ENCODE measurements around the gene FARS2. TPM values are rescaled to one million over a fixed set of nuclear protein-coding genes. Genes with fewer than 3 reads are reported as not detected.
A peak's percentile ranks its signal among the peaks of the same experiment; 100 is the strongest.

The FARS2 gene
- polyA plus RNA-seq, 10 donors: 9.2 to 14.0 (median 11.9) TPM

DNA sequence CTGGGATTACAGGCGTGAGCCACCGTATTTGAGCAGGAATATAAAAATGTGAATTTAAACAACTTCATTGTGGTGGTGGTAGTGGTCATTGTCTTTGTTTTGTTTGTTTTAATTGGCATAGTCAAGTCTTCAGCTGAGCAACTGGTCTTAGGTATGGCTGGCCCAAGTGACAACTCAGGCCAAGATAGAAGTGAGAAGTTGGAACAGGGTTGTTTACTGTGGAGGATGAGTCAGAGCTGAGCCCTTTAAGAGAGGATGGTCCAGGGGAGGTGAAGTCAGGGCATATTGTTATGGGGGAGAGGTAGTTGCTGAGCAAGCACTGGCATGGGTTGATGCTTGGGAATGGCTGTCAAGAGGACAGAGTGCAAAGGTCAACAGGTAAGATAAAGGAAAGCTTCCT lies 308.2 kb downstream of the FARS2 start:
- no peak for DNase-seq

DNA sequence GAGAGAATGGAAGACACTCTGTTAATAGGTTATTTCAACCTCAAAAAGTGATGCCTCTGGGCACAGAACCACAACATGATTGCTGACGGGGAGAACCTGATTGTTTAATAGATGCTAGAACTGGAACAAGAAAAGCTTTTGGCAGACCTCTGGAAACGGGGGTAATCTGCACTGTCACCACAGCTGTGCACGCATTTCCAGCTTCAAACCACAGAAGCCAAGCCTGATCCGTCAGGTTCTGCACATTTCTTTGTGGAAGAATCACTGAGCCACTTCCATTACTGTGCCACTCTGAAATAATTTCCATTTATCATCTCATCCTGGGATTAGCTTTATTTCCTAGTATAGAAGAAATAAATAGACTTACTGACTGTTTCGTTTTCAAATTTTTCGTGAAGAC lies 309.3 kb downstream of the FARS2 start:
- no peak for DNase-seq

DNA sequence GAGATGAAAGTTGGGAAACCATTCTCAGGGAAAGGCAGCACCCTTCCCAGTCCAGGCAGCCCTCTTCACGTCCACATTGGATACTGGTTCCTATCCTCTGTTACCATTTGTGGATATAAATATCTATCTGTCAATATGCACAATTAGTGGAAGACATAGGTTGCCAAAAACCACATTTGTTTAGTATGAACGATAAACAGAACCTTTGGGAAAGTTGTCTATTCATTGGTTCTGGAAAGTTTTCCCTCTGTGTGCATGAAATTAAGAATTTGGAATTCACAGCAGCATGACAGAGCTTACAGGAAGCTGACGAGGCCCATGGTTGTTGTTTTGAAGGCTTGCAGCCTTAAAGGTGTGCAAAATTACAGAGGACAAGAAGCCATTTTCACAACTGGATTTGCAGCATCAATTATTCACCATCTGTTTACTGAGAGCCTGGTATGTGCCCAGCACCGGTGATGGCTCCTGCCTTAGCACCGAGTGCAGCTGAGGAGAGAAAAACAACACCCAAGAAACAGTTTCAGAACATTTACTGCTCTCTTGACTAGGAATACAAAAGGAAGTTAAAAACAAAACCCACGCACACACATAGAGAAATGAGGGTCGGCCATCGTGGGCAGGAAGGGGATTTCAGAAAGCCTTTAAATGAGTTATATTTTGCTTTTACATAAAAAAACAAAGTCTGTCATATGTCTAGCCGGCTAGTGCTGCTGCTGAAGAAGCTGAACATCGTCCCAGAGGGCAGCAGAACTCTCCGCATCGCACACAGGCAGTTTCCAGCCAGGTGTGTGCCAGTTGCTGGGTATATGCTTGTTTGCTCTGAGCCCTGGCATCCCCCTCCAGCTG lies 319.6 kb downstream of the FARS2 start:
- DNase-seq: peak in 1 of 3 donors; percentile 5

DNA sequence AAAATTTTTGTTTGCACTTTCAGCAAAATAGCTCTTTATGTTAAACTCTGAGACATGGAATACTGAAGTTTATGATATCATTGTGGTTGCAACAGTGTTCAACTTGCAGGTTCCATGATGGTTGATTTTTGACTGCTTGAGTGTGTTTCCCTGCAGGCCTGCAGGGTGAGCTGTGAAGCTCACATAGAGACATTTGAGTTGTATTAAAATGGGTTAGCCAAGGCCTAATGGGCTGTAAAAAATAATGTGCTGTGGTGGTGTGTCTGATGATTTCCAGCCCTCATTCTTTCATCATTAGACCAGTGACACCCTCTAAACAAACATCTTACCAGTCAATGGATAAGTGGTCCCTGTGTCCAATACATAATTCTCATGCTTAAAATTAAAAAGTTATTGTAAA lies 321.4 kb downstream of the FARS2 start:
- no peak for DNase-seq

DNA sequence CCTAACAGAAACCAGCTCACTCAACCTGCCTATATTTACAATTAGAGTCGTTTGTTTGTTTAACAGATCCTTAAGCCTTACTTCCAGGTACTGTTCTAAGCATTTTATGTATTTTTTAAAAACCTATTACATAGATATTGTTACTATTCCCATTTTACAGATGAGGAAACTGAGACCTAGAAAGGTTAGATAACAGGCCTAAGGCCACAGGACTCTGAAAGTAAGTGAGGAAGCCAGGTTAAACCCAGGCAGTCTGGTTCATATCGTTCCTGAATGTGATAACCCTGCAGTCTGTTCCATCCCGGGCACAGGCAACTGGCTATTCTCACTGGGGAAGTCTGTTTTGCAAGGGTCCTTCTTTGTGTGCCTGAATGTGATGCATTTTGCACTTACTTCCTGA lies 322.2 kb downstream of the FARS2 start:
- no peak for DNase-seq

DNA sequence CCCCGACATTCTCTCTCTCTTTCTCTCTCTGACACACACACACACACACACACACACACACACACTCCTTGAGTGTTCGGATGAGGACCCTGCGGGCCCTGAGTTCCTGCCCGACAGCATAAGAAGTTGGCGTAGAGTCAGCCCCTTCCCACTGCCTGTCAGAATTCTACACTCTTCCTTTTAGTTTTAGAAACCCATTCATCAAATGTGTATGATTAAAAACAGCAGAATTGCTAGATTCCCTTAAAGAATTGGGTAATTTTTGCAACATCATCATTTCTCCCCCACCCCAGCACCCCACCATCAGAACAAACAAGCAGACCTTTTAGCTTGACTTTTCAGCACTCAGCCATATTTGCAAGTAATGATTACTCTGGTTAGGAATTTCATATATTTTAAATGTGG lies 322.8 kb downstream of the FARS2 start:
- DNase-seq: peak; percentile 24 to 80 (median 69)

DNA sequence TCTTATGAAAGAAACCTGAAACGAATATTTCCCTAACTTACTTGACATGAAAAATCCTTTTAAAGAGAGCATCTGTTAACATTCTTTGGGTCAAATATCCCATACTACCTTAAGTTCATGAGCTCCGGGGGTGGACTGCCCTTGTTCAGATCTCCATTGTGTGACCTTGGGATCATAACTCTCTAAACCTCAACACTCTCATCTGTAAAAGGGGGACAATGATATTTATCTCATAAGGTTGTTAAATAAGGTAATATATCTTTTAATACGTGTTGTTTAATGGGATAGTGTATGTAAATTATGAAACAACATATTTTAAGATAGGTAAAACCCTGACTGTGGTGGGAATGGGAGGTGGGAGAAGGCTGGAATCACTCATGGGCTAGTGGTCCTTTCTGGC lies 326.3 kb downstream of the FARS2 start:
- no peak for DNase-seq

DNA sequence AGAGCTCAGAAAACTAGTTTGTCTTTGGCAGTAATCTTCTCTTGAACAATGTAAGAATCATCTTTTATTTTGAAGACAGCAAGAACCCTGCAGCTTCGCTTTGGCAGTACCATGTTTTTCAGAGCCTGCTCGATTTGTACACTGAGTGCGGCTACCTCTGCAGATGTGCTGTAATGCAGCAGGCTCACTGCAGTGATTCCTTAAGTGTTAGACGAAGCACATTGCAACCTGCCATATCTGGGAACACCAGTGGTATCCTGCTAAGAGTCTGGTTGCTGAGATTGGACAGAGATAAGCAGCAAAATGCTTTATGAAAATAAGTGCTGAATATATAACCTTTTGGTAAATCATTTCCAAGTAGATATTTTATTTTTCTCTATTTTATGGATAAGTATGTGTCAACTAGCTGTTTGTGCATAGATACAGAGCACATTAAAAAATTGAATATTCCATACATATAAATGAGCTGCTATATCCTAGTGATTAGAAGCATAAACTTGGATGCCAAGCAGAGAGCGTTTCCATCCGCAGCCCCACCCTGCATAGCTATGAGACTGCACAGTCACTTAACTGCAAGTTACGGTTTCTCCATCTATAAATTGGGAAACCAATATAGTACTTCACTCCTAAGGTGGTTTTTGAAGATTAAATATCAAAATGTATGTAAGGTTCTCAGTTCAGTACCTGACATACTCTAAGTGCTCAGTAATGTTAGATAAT lies 328.3 kb downstream of the FARS2 start:
- DNase-seq: no peak

DNA sequence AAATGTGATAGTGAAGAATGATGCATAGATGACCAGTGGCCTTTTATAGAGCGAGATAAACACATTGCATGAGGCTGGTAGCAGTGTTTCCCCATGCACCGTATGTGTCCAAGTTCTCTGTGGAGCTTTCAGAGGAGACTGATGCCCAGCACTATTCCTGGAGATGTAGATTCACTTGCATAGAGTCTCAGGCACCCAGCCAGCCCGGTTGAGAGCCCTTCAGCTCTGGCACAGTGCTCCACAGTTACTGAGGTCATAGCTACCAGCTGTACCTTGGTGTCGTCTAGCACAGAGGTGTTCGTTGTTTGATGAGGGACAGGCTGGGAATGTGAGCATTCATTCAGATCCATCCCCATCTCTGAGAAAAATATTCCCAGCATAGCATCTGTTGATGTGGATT lies 328.9 kb downstream of the FARS2 start:
- no peak for DNase-seq

DNA sequence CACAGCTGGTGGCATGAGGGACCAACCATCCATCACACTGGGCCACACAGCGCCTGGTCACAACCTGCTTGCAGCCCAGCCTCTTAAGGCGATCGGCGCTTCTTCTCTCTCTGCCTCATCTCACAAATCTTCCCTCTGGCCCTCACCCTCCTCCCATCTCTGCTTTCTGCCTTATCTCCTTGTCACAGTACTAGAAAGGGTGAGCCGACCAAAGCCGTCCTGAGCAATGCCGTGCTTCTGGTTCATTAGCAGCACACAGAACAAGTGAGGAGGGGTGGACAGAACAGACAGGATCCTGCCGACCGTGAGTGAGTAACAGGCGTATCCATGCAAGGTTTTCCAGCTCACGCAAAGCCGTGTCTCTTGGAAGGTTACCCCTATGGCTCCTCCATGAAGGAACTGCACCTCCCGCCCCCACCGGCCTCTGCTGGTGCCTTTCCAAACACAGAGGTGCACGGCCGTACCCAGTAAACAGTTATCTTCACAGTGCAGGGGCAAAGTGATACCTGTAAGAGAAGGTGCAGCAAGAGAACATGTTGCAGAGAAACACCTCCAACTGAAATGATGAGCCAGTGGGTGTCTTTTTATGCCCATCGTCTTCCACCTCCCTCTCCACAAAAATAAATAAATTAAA lies 331.7 kb downstream of the FARS2 start:
- DNase-seq: no peak

DNA sequence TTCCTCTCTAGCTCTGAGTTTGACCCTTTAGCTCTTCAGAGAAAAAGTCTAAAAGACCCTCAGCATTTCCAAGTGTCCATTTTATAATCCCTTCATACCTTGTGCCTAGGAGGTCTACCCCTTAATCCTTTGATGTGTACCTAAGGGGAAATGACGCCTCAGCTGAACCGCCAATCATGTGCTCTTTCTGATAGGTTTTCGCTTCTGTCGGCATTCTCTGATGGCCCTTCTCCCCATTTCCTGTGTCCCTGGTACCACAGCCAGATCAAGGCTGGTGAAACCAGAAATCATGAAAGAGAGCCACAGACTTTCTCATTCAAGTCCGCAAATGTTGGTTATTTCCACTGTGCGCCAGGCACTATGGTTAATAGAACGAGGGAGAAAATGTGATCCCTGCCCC lies 333.9 kb downstream of the FARS2 start:
- no peak for DNase-seq

DNA sequence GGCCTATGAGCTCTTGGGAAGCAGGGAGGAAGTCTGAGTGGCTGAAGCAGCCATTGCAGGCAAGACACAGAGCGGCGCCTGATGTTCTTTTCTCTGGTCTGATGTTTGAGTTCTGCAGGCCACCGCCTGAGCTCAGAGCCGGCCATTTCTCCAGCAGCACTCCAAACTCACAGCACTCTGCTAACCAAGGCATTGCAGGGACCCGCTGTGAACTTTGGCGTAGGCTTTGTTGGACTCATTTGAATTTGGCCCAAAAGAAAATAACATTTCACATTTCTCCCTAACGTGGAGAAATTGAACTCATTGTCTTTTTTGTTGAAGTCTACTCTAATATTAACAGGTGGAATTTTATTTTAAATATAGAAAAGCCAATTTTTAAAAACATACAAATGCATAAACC lies 336.1 kb downstream of the FARS2 start:
- no peak for DNase-seq

DNA sequence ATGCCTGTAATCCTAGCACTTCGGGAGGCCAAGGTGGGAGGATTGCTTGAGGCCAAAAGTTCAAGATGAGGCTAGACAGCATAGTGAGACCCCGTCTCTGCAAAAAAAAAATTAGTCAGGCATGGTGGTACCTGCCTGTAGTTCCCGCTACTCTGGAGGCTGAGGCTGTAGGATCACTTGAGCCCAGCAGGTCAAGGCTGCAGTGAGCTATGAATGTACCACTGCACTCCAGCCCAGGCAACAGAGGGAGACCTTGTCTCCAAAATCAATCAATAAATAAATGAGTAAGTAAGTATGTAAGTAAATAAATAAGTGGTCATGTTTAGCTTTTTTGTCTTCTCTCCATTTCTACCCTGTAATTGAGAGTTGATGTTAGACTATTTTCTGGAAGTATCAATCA lies 336.8 kb downstream of the FARS2 start:
- no peak for DNase-seq

DNA sequence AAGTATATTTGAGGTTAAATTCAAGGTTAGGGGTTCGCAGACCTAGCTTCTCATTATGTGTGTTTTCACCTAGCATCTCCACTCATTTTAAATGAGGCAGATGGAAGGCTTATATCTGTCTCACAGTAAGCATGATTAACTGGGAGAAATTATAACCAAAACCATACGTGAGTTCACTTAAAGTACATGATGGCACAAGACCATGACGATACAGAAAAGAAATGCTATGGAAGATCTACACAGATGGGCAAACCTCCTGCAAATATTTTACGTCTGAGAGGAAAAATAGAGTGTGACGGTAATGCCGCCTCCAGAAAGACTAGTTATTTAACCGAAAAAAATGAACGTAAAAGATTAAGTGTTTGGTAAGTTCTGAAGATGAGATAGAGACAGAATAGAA lies 337.8 kb downstream of the FARS2 start:
- peak in 1 of 3 donors; percentile 38 for DNase-seq

DNA sequence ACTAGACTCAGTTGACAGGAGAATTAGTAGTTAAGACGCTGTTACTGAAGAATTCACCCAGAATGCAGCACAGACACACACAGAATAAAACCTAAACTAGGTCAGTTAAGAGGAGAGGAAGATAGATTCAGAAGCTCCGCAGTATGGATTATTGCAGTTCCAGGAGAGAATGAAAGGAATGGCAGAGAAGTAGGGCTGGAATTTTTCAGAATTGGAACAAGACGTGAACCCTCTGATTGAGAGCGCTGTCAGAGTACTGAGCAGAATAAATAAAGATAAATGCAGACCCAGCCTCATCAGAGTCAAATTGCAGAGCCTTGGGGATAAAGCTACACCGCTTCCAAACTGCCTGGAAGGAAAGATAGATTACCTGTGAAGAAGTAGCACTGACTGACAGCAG lies 344.6 kb downstream of the FARS2 start:
- no peak for DNase-seq

DNA sequence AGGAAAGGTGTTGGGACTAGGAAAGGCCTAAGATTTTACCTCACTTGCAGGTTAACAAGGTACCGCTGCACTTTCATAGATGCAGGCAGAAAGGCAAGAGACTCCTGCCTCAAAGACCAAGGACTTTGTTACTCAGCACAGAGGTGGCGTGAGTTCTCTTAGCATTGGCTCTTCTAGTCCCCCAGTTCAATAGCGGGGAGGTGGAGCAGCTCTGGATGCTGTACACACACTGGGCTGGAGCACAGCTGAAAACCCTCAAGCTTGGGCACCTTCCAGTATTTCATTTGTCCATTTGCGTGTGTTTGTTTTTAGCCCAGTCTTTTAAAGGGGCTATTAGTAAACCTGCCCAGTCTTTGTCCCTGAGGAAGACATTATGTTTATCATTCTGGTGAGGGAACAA lies 345.2 kb downstream of the FARS2 start:
- DNase-seq: no peak

DNA sequence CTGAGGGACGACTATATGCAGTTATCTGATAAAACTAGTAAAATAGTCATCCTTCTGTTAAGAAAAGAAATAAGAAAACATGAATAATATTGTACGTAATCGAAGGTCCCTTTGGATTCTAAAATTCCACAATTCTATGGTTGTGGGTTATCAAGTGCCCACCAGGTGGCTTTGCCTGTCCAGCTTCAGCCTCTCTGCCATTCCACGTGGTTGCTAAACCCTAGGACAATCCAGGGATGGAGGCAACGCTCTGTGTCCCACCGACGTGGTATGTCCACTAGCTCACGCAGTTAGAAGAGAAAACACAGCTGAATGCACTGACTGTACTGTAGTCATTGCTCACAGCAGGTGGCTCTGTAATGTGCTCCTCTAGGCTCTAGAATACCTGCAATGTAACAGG lies 349.3 kb downstream of the FARS2 start:
- no peak for DNase-seq

DNA sequence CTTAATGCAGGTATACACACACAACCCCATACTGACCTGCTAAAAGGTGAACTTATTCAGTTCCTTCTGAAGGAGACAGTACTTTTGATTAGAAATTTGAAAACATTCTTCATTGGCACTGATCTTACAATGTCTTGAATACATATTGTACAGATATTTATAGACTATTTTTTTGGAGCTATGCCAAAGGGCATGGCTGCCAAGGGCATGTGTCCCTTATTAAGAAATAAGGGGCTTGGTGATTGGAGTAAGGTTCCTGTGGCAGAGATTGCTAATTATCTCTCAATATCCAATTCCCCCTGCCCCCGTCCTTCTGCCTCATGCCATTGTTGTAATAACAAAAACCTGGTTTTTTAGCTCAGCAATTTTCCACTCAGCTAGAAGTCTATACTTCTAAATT lies 355.9 kb downstream of the FARS2 start:
- DNase-seq: peak in 1 of 3 donors; percentile 12

DNA sequence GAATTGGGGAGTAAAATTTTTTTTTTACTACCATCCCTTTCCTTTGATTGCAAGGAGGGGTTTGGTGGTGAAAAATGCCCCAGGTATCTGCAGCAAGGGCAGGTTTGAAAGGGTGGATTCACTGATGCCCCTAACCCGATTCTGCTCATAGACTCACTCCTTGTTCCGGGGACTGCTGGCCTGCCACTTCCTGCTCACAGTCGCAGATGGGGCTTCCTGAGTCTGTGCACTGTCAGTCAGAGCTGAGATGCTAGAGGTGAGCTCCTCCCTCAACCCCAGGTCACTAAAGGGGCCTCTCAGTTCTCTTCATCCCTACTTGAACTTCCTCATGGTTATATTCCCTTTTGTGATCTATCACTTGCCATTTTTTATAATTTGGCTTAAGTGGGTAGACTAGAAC lies 357.9 kb downstream of the FARS2 start:
- DNase-seq: no peak

DNA sequence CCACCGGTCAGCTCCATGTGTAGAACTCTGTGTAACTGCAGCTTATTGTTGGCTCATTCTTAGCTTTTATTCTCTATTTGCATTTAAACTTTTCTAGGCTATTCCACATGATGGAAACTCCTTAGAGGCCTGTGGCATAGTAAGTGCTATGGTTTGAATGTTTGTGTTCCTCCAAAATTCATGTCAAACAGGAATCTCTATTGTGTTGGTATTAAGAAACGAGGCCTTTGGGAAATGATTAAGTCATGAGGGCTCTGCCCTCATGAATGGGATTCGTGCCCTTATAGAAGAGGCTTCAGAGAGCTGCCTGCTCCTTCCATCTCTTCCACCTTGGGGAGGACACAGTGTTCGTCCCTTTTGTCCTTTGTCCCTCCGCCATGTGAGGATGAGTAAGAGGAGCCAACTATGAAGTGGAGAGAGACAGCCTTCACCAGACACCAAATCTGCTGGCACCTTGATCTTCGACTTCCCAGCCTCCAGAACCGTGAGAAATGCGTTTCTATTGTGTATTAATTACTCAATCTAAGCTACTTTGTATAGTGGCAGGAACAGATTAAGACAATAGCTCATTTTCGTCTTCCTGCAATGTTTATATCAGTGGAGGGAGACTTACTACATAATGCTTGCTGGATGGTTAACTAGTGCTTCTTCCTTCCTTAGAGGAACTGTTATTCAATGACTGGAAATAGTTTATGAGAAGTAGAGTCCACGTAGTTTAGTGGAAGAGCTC lies 361.1 kb downstream of the FARS2 start:
- DNase-seq: no peak

DNA sequence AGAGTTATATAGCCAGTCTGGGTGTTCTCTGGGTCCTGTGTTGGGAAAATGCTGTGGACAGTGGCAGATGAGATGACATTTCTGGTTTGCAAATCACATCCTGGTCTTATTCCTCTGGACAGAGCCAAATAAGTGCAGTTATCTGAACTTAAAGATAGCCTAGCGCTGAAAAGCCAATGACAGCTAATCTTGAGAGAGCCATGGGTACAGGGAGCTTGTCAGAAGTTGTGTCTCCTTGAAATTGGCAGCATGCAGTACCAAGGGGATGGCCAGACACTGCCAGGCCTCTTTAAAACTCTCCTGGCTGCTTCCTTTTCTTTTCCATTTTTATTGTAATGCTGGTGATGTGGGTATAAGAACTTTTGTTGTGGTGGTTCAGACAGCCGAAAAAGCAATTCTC lies 362.5 kb downstream of the FARS2 start:
- no peak for DNase-seq

DNA sequence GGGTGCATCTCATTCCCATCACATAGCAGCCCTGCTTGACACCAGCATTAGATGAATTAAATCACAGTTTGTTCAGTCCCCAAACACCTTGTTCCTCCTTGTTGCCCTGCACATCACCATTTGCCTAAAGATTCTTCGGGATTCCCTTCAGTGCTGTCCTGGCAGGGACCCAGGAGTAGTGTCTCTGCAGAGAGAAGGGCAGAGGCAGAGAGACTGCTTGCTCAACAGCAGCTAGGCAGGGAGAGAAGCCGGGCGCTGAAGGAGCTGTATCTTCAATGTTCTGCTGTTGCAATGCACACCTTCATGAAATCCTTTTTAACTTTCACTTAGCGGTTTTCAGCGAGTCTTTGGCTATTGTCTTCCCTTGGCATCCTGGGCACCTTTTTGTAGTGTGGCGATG lies 362.9 kb downstream of the FARS2 start:
- no peak for DNase-seq

Data from muscle of back (tissue), 11 donors.